MCF 10A (cell line): Measurements from ENCODE around the gene MICAL3. TPM values are rescaled to one million over a fixed set of nuclear protein-coding genes. Genes with fewer than 3 reads are reported as not detected.

ENCODE experiments used
- BruUV-seq: library from RNA; stranded (reverse); fragments of 400-500 nt; replicated peaks from 2 replicates; lab custom pipeline; 2021; lab: Mats Ljungman, UMichigan
- CTCF ChIA-PET: fragments of 300-600 bp; sonication (Branson Sonifier 250); formaldehyde crosslinking; extraction: SDS; loops from one replicate; lab custom pipeline; 2021; ENCODE audit warnings: antibody characterized with exemption, inconsistent platforms; lab: Yijun Ruan, JAX
- POLR2A ChIA-PET: fragments of 300-600, 350-650 bp; sonication (Branson Sonifier 250); formaldehyde crosslinking; extraction: SDS; loops from one replicate; lab custom pipeline; 2020; ENCODE audit warnings: antibody characterized with exemption, inconsistent platforms; lab: Yijun Ruan, JAX
- DNase-seq: peaks from one replicate; pipeline ENCODE4 v3.0.0-alpha.2; 2018; ENCODE audit not compliant: unreplicated experiment
- H3K27ac Mint-ChIP-seq: one replicate; pipeline ENCODE4 v1.8.0; 2022; ENCODE audit warnings: mild to moderate bottlenecking, low read depth, mixed read lengths; ENCODE audit not compliant: unreplicated experiment
- H3K27me3 Mint-ChIP-seq: one replicate; pipeline ENCODE4 v1.8.0; 2022; ENCODE audit warnings: mixed read lengths; ENCODE audit not compliant: insufficient read depth, unreplicated experiment
- H3K36me3 Mint-ChIP-seq: one replicate; pipeline ENCODE4 v1.8.0; 2022; ENCODE audit warnings: mild to moderate bottlenecking, moderate library complexity, mixed read lengths; ENCODE audit not compliant: insufficient read depth, unreplicated experiment
- H3K4me1 Mint-ChIP-seq: one replicate; pipeline ENCODE4 v1.8.0; 2022; ENCODE audit warnings: mixed read lengths; ENCODE audit not compliant: insufficient read depth, unreplicated experiment
- H3K4me3 Mint-ChIP-seq: one replicate; pipeline ENCODE4 v1.8.0; 2022; ENCODE audit warnings: mild to moderate bottlenecking, moderate library complexity, mixed read lengths; ENCODE audit not compliant: unreplicated experiment
- H3K9me3 Mint-ChIP-seq: one replicate; pipeline ENCODE4 v1.8.0; 2022; ENCODE audit warnings: mixed read lengths; ENCODE audit not compliant: unreplicated experiment
- intact Hi-C: fragments of 100-400 bp; cut with micrococcal nuclease; formaldehyde crosslinking; loops from 2 replicates; pipeline ENCODE4 v1.14.1; 2022
- total RNA-seq: library from RNA; stranded (reverse); gene quantifications from 2 replicates; pipeline ENCODE4 v1.2.3, GENCODE V29; 2022
- TF ChIP-seq, protein P1 (sequence below): fragments of 200-600 bp; IDR thresholded peaks from one replicate; pipeline ENCODE4 v1.8.0; 2022; ENCODE audit warnings: antibody characterized with exemption, mild to moderate bottlenecking; ENCODE audit not compliant: unreplicated experiment

The MICAL3 gene
- total RNA-seq, 1 experiment from 2014 or later: 54.1 TPM

DNA sequence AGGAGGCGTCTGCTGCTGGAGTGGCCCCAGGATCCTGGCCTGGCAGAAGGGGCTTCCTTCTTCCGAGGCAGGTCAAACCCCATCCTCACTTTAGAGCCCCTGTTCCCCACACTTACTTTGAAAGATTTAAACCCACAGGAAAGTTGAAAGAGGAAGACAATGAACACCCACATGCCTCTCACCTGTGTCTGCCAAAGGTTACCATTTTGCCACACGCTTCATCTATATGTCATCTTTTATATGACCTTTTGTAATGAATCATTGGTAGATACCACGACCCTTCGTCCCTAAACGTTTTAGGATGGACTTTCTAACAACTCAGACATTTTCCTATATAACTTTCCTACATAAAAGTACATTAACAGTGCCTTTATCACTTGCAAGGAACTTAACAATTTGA, 210.3 kb downstream of the MICAL3 start:
- no peaks in the 10 kb centered on the region for H3K9me3 Mint-ChIP-seq
- peaks cover 42% of the 10 kb centered on the region for H3K36me3 Mint-ChIP-seq
- H3K4me1 Mint-ChIP-seq: no peaks in the 10 kb centered on the region
- ChIA-PET POLR2A (interaction anchor here (0.5 to 0.6 kb wide), 2 partner anchors 68 to 210 kb away, joined by 3 to 5 read pairs; partner anchors contain the start of gene MICAL3), CTCF (no interaction called here)
- BruUV-seq: no TSS peak
- H3K27ac Mint-ChIP-seq: no peak overlapping the region
- TF ChIP-seq, protein P1, sequence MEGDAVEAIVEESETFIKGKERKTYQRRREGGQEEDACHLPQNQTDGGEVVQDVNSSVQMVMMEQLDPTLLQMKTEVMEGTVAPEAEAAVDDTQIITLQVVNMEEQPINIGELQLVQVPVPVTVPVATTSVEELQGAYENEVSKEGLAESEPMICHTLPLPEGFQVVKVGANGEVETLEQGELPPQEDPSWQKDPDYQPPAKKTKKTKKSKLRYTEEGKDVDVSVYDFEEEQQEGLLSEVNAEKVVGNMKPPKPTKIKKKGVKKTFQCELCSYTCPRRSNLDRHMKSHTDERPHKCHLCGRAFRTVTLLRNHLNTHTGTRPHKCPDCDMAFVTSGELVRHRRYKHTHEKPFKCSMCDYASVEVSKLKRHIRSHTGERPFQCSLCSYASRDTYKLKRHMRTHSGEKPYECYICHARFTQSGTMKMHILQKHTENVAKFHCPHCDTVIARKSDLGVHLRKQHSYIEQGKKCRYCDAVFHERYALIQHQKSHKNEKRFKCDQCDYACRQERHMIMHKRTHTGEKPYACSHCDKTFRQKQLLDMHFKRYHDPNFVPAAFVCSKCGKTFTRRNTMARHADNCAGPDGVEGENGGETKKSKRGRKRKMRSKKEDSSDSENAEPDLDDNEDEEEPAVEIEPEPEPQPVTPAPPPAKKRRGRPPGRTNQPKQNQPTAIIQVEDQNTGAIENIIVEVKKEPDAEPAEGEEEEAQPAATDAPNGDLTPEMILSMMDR: no peak
- DNase-seq: no peak
- no peak overlapping the region for H3K4me3 Mint-ChIP-seq
- intact Hi-C loops: no loop called here
- H3K27me3 Mint-ChIP-seq: no peaks in the 10 kb centered on the region

DNA sequence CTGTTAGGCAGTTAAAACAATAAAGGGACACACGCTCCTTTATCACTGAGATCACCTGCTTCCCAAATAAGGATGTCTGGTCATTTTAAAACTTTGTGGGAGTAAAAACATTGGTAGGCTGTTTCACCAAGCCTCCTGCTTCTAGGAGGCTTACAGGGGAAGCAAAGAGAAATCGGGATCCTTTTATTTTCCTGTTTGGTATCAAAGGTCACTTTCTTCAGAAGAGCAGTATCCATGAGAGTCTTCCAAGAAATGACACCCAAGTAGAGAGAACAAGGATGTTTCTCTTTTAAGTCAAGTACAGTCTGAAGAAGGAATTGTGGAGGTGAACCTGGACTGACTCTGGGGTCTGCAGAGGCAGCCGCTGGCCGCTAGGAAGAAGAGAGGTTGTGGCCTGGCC, 213.2 kb downstream of the MICAL3 start:
- intact Hi-C loops: no loop called here
- POLR2A ChIA-PET: no interaction called here
- Mint-ChIP-seq H3K27ac (no peak overlapping the region), H3K36me3 (peaks cover 40% of the 10 kb centered on the region), H3K4me3 (no peak overlapping the region), H3K9me3 (no peaks in the 10 kb centered on the region), H3K4me1 (no peaks in the 10 kb centered on the region), H3K27me3 (no peaks in the 10 kb centered on the region)
- DNase-seq: no peak
- BruUV-seq: no TSS peak
- TF ChIP-seq, protein P1: no peak
- CTCF ChIA-PET: no interaction called here

DNA sequence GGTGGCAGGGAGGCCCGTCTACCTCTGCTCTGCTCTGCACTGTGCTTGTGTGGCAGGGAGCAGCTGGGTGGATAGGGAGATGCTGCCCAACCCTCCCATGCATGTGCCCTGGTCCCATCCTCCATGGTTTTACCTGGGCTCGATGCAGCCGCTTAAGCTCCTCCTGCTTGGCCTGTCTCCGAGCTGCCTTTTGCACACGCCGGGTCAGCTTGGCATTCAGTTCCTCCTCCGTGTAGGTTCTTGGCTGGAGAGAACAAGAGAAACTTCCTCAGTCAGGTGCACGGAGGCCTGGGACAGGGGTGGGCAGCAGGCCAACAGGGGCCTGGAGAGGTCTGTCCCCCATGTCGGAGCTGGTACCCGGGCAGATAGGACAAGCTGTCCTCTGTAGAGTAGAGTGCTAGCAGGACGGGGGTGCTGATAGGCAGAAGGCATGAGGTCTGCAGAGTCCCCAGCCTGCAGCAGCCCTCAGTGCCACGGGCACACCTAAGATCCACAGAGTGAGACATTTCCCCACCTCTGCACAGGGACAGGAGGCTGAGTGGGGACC, 213.7 kb downstream of the MICAL3 start:
- intact Hi-C loops: no loop called here
- CTCF ChIA-PET: no interaction called here
- no TSS peak for BruUV-seq
- no peak overlapping the region for H3K4me3 Mint-ChIP-seq
- no peak overlapping the region for H3K27ac Mint-ChIP-seq
- H3K9me3 Mint-ChIP-seq: no peaks in the 10 kb centered on the region
- no peaks in the 10 kb centered on the region for H3K27me3 Mint-ChIP-seq
- no peaks in the 10 kb centered on the region for H3K4me1 Mint-ChIP-seq
- POLR2A ChIA-PET: no interaction called here
- TF ChIP-seq, protein P1: no peak
- H3K36me3 Mint-ChIP-seq: peaks cover 41% of the 10 kb centered on the region
- DNase-seq: no peak

DNA sequence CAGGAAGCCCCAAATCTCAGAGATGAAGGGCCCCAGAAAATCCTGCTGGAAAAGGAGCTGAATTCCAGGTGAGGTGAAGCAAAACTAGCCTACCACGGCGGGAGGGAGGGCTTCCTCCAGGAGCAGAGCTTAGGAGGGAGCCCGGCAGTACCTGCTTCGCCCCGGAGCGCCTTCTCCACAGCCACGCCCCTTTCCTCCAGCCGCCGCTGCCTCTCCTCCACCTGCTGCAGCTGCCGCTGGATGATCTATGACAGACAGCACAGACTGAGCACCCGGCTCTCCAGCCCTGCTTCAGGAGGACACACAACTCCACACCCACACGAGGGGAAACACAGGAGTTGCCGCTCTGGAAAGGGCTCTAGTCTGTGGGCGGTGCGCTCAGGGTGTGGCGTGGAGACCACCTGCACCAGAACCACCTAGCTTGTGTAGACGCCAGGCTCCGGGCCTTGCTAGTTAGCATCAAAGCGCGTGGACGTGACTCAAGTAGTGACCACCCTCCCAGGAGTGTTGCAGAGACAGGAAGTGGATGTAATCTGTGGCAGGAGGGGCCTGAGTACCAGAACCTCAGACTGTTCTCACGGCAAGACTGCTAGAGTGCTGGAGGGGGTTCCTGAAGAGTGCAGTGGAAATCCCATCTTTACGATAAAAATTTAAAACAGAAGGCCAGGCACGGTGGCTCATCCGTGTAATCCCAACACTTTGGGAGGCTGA, 215.5 kb downstream of the MICAL3 start:
- peaks cover 48% of the 10 kb centered on the region for H3K36me3 Mint-ChIP-seq
- ChIA-PET CTCF (interaction anchor here (0.9 to 1.1 kb wide), 2 partner anchors 20 to 66 kb away, joined by 3 to 4 read pairs; no protein-coding TSS in a partner anchor), POLR2A (no interaction called here)
- no peaks in the 10 kb centered on the region for H3K9me3 Mint-ChIP-seq
- BruUV-seq: no TSS peak
- no peaks in the 10 kb centered on the region for H3K4me1 Mint-ChIP-seq
- H3K4me3 Mint-ChIP-seq: no peak overlapping the region
- TF ChIP-seq, protein P1: no peak
- intact Hi-C loops: no loop called here
- no peak for DNase-seq
- no peaks in the 10 kb centered on the region for H3K27me3 Mint-ChIP-seq
- peak overlapping the region; percentile 27 for H3K27ac Mint-ChIP-seq
